Thyroid gland (tissue), 4 donors: ENCODE measurements around the gene GRHL1.

ENCODE experiments used
- POLR2A ChIP-seq, 2 donors: fragments of 450-650 bp; IDR thresholded peaks; one replicate each; pipeline ENCODE4 v1.6.1; 2017; ENCODE audit warnings: antibody characterized with exemption in 2 of 2, mild to moderate bottlenecking in 2 of 2, moderate library complexity in 1 of 2
- TF ChIP-seq, protein P1 (sequence below), 6 experiments: fragments of 200-600 bp in 3 of 6; fragments of 450-650 bp in 3 of 6; sonication (generic) in 3 of 6; IDR thresholded peaks; one replicate each; pipeline ENCODE4 v1.5.1; 2016 to 2019; ENCODE audit warnings: antibody characterized with exemption in 6 of 6, mild to moderate bottlenecking in 2 of 6, inconsistent platforms in 1 of 6, moderate library complexity in 1 of 6

DNA sequence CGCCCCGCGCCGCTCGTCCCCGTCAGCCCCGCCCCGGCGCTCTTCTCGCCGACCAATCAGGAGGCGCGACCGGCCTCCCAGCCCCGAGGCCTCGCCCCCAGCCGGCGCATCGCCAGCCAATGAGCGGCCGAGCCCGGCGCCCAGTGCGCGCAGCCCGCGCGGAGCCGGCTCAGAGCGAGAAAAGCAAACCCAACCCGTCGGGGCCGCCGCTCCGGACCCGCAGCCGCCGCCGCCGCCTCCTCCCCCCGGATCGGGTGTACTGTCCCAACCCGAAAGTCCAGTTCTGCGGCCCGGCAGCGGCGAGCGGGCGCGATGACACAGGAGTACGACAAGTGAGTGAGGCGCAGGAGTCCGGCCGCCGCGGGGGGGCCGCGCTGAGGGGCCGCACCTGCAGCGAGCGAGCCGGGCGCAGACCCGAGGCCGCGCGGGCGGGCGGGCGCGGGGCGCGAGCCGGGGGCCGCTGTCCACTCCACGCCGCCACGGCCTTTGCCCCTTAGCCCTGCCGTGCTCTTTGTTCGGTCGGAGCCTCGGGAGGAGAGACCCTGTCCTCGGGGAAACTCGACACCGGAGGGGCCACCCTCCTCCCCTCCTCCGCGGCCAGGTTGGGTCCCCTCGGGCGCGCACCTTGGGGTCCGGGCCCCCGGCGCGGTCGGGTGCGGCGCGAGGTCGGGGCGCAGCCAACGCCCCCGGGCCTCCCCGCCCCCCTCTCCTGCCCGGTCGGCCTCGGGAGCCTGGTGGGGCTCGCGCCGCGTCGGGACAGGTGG, at the start of gene GRHL1:
- TF ChIP-seq, protein P1, sequence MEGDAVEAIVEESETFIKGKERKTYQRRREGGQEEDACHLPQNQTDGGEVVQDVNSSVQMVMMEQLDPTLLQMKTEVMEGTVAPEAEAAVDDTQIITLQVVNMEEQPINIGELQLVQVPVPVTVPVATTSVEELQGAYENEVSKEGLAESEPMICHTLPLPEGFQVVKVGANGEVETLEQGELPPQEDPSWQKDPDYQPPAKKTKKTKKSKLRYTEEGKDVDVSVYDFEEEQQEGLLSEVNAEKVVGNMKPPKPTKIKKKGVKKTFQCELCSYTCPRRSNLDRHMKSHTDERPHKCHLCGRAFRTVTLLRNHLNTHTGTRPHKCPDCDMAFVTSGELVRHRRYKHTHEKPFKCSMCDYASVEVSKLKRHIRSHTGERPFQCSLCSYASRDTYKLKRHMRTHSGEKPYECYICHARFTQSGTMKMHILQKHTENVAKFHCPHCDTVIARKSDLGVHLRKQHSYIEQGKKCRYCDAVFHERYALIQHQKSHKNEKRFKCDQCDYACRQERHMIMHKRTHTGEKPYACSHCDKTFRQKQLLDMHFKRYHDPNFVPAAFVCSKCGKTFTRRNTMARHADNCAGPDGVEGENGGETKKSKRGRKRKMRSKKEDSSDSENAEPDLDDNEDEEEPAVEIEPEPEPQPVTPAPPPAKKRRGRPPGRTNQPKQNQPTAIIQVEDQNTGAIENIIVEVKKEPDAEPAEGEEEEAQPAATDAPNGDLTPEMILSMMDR (IDR thresholded peaks at IDR 0.05), result no peak
- peak in 1 of 2 donors; percentile 77 for TF ChIP-seq POLR2A (IDR thresholded peaks at IDR 0.05)
